Gastrocnemius medialis (tissue), 4 donors: ENCODE data around the gene PERP.

Experiments used
- POLR2A ChIP-seq, 2 donors: fragments of 450-650 bp; IDR thresholded peaks; one replicate each; pipeline ENCODE4 v1.6.1; 2017; ENCODE audit warnings: antibody characterized with exemption in 2 of 2, mild to moderate bottlenecking in 2 of 2, moderate library complexity in 2 of 2
- TF ChIP-seq, protein P1 (sequence below), 5 experiments: fragments of 450-650 bp in 3 of 5; fragments of 200-600 bp in 2 of 5; sonication (generic) in 2 of 5; IDR thresholded peaks in 4 of 5; conservative IDR thresholded peaks in 1 of 5; 1 replicate in 4 of 5; 2 replicates in 1 of 5; pipeline ENCODE4 v1.5.1; 2016 to 2019; ENCODE audit warnings: antibody characterized with exemption in 5 of 5, mild to moderate bottlenecking in 3 of 5, moderate library complexity in 3 of 5

- no peak for TF ChIP-seq POLR2A (IDR thresholded peaks at IDR 0.05)
- TF ChIP-seq, protein P1, sequence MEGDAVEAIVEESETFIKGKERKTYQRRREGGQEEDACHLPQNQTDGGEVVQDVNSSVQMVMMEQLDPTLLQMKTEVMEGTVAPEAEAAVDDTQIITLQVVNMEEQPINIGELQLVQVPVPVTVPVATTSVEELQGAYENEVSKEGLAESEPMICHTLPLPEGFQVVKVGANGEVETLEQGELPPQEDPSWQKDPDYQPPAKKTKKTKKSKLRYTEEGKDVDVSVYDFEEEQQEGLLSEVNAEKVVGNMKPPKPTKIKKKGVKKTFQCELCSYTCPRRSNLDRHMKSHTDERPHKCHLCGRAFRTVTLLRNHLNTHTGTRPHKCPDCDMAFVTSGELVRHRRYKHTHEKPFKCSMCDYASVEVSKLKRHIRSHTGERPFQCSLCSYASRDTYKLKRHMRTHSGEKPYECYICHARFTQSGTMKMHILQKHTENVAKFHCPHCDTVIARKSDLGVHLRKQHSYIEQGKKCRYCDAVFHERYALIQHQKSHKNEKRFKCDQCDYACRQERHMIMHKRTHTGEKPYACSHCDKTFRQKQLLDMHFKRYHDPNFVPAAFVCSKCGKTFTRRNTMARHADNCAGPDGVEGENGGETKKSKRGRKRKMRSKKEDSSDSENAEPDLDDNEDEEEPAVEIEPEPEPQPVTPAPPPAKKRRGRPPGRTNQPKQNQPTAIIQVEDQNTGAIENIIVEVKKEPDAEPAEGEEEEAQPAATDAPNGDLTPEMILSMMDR (IDR thresholded peaks at IDR 0.05 in 4 of 5, conservative IDR thresholded peaks at IDR 0.05 in 1 of 5), result no peak
These were observed 753 bp upstream of the PERP start for GRCh38 chr6:138107752-138108592.
